ENCODE data around the gene CARS1.

DNA sequence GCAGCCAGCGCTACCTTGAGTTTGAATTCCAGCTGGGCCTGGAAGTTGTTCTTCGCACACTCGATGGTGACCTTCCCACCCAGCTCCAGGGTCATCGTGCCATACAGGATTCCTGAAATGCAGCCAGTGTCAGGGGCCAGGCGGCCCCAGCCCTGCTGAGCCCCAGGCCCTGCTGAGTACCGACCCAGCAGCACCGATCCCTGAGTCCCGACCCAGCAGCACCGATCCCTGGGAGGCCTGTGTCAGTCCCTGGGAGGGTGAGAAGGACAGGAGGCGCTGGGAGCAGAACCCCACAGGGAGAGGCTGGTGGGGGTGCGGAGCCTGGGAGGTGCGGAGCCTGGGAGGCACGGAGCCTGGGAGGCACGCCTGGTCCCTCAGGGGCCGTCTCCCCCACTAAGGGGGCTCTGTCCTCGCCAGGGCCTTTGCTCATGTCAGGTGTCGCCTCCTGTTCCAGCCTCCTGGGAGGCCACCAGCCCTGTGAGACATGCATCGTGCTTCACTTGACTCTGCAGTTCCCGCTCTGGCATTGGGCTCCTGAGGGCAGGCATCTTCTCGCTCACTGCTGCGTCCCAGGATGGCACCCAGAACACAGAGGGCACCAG, 37.1 kb upstream of the CARS1 start:
- TF ChIP-seq, protein P1, sequence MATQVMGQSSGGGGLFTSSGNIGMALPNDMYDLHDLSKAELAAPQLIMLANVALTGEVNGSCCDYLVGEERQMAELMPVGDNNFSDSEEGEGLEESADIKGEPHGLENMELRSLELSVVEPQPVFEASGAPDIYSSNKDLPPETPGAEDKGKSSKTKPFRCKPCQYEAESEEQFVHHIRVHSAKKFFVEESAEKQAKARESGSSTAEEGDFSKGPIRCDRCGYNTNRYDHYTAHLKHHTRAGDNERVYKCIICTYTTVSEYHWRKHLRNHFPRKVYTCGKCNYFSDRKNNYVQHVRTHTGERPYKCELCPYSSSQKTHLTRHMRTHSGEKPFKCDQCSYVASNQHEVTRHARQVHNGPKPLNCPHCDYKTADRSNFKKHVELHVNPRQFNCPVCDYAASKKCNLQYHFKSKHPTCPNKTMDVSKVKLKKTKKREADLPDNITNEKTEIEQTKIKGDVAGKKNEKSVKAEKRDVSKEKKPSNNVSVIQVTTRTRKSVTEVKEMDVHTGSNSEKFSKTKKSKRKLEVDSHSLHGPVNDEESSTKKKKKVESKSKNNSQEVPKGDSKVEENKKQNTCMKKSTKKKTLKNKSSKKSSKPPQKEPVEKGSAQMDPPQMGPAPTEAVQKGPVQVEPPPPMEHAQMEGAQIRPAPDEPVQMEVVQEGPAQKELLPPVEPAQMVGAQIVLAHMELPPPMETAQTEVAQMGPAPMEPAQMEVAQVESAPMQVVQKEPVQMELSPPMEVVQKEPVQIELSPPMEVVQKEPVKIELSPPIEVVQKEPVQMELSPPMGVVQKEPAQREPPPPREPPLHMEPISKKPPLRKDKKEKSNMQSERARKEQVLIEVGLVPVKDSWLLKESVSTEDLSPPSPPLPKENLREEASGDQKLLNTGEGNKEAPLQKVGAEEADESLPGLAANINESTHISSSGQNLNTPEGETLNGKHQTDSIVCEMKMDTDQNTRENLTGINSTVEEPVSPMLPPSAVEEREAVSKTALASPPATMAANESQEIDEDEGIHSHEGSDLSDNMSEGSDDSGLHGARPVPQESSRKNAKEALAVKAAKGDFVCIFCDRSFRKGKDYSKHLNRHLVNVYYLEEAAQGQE (IDR thresholded peaks at IDR 0.05; ENCODE audit: low read depth, low read length) = no peak
- no peak for TF ChIP-seq MXI1 (IDR thresholded peaks at IDR 0.05; ENCODE audit: low read depth, low read length)
- no peak for TF ChIP-seq BRCA1 (IDR thresholded peaks at IDR 0.05; ENCODE audit: low read depth, low read length)
- no peak for TF ChIP-seq PAX8 (IDR thresholded peaks at IDR 0.05)
- TF ChIP-seq GABPA (IDR thresholded peaks at IDR 0.05; ENCODE audit: low read depth) = no peak
- no peak for TF ChIP-seq POLR2A (IDR thresholded peaks at IDR 0.05; ENCODE audit: low read depth, low read length)
- no peak for TF ChIP-seq ZNF384 (IDR thresholded peaks at IDR 0.05; ENCODE audit: borderline replicate concordance, low read depth, low read length)
- no peak for TF ChIP-seq EP300 (IDR thresholded peaks at IDR 0.05; ENCODE audit: borderline replicate concordance in 1 of 2, control insufficient read depth in 1 of 2, low read depth in 2 of 2, low read length in 2 of 2)
- TF ChIP-seq, protein P2, sequence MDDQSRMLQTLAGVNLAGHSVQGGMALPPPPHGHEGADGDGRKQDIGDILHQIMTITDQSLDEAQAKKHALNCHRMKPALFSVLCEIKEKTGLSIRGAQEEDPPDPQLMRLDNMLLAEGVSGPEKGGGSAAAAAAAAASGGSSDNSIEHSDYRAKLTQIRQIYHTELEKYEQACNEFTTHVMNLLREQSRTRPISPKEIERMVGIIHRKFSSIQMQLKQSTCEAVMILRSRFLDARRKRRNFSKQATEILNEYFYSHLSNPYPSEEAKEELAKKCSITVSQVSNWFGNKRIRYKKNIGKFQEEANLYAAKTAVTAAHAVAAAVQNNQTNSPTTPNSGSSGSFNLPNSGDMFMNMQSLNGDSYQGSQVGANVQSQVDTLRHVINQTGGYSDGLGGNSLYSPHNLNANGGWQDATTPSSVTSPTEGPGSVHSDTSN (IDR thresholded peaks at IDR 0.05; ENCODE audit: insufficient replicate concordance, low read depth, low read length) = no peak
- TF ChIP-seq, protein P3, sequence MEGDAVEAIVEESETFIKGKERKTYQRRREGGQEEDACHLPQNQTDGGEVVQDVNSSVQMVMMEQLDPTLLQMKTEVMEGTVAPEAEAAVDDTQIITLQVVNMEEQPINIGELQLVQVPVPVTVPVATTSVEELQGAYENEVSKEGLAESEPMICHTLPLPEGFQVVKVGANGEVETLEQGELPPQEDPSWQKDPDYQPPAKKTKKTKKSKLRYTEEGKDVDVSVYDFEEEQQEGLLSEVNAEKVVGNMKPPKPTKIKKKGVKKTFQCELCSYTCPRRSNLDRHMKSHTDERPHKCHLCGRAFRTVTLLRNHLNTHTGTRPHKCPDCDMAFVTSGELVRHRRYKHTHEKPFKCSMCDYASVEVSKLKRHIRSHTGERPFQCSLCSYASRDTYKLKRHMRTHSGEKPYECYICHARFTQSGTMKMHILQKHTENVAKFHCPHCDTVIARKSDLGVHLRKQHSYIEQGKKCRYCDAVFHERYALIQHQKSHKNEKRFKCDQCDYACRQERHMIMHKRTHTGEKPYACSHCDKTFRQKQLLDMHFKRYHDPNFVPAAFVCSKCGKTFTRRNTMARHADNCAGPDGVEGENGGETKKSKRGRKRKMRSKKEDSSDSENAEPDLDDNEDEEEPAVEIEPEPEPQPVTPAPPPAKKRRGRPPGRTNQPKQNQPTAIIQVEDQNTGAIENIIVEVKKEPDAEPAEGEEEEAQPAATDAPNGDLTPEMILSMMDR (IDR thresholded peaks at IDR 0.05 in 2 of 3, conservative IDR thresholded peaks at IDR 0.05 in 1 of 3; ENCODE audit: control insufficient read depth in 2 of 3, extremely low read depth in 1 of 3, insufficient read depth in 1 of 3, low read depth in 3 of 3, low read length in 3 of 3) = no peak

Measured in GM12878 (cell line).